ENCODE results near the gene TSPAN18. TPM values are rescaled to one million over a fixed set of nuclear protein-coding genes. Genes with fewer than 3 reads are reported as not detected.

TSPAN18 gene
- total and polyA plus RNA-seq, 10 of the 15 experiments (the other 5 are each of a cell fraction or from before 2014, with no cell fraction given) = 0.02 to 0.77 (median 0.13) TPM; not detected in 1

DNA sequence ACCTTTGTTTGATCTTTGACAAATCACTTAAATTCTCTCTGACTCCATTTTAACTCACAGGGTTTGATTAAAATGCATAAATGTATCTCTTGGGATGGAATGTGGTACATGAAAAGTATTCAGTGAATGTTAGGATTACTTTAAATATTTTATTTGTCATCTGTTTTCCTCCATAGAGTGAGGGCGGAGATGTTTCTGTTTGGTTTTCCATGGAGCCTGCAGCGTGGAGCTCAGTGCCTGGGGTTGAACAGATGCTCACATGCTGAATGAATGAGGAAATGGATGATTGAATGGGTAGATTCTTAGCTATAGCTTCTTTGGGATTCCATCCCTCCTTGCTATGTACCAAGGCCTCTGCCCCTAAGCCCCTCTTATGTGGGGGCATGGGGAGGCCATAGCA lies 10.0 kb downstream of the TSPAN18 start:
- no peak overlapping the region for H3K27ac ChIP-seq (ENCODE audit: control insufficient read depth, insufficient read depth)
- ChIA-PET POLR2A (no interaction called here), SMC1A (ENCODE audit: uncharacterized antibody, unreplicated experiment) (interaction anchor here (0.6 to 1.2 kb wide), 2 partner anchors 73 to 154 kb away, joined by 3 read pairs; no protein-coding TSS in a partner anchor), CTCF (no interaction called here), RAD21 (ENCODE audit: unreplicated experiment) (interaction anchor here (1.1 kb wide), 1 partner anchor 175 kb away, joined by 4 read pairs; no protein-coding TSS in a partner anchor)
- H3K4me1 ChIP-seq (ENCODE audit: control insufficient read depth, insufficient read depth, low read length) = no peaks in the 10 kb centered on the region
- no peaks in the 10 kb centered on the region for H3K36me3 ChIP-seq (ENCODE audit: control insufficient read depth in 2 of 2, insufficient read depth in 2 of 2, low read length in 1 of 2)
- H3K4me2 ChIP-seq (ENCODE audit: control insufficient read depth, insufficient read depth) = no peak overlapping the region
- H3K9me3 ChIP-seq (replicated peaks; ENCODE audit: control insufficient read depth, insufficient read depth, low read length) = no peaks in the 10 kb centered on the region
- no peak overlapping the region for H3K9ac ChIP-seq (ENCODE audit: control insufficient read depth, insufficient read depth, low read length)
- H2AFZ ChIP-seq (ENCODE audit: control insufficient read depth, low read depth, low read length) = no peak overlapping the region
- 31% methylated on average over 2 of the region's 2 CpGs for WGBS (ENCODE audit: insufficient coverage, insufficient replicate concordance, low lambda C conversion rate, missing lambda C conversion rate)
- in situ Hi-C loops (cut with MboI) = no loop called here
- ATAC-seq (no peak), DNase-seq (ENCODE audit: low read depth, low spot score) (no peak), FAIRE-seq (no peak)
- no peak overlapping the region for H3K4me3 ChIP-seq
- no TSS peak for BruUV-seq (replicated peaks)
- H3K79me2 ChIP-seq (ENCODE audit: control insufficient read depth, insufficient read depth, low read length) = no peaks in the 10 kb centered on the region
- TF ChIP-seq NBN (IDR thresholded peaks at IDR 0.05) (no peak), CEBPB (IDR thresholded peaks at IDR 0.05; ENCODE audit: borderline replicate concordance in 1 of 2, low read depth in 2 of 2, low read length in 2 of 2) (no peak), POLR2A (IDR thresholded peaks at IDR 0.05; ENCODE audit: low read depth, low read length) (no peak), MXI1 (IDR thresholded peaks at IDR 0.05; ENCODE audit: low read depth, low read length) (no peak), BCL11A (IDR thresholded peaks at IDR 0.05; ENCODE audit: low read depth, low read length) (no peak), ZNF622 (IDR thresholded peaks at IDR 0.05) (no peak), ESRRA (IDR thresholded peaks at IDR 0.05; ENCODE audit: low read length) (no peak), POLR2AphosphoS2 (IDR thresholded peaks at IDR 0.05; ENCODE audit: low read depth, low read length) (no peak)
- TF ChIP-seq, protein P1, sequence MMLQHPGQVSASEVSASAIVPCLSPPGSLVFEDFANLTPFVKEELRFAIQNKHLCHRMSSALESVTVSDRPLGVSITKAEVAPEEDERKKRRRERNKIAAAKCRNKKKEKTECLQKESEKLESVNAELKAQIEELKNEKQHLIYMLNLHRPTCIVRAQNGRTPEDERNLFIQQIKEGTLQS (IDR thresholded peaks at IDR 0.05; ENCODE audit: borderline replicate concordance, extremely low read depth, low read depth, low read length) = no peak
- H4K20me1 ChIP-seq (ENCODE audit: control insufficient read depth, insufficient read depth) = no peaks in the 10 kb centered on the region
- intact Hi-C loops (cut with micrococcal nuclease; ENCODE audit: unreplicated experiment) = no loop called here
- no peaks in the 10 kb centered on the region; a peak in 3 of 4 replicates for H3K27me3 ChIP-seq (replicated peaks in 1 of 2; ENCODE audit: control insufficient read depth in 2 of 2, insufficient read depth in 2 of 2, low read length in 1 of 2)
